Testis (tissue), 2 donors: Measurements from ENCODE around the gene GABARAP.

Experiments
- CTCF ChIP-seq, 3 experiments: fragments of 450-650 bp in 2 of 3; fragments of 200-600 bp in 1 of 3; sonication (generic) in 1 of 3; IDR thresholded peaks; one replicate each; pipeline ENCODE4 v1.5.1; 2016 to 2019; ENCODE audit warnings: antibody characterized with exemption in 3 of 3, mild to moderate bottlenecking in 2 of 3, moderate library complexity in 1 of 3
- POLR2A ChIP-seq: fragments of 450-650 bp; IDR thresholded peaks from one replicate; pipeline ENCODE4 v1.6.1; 2017; ENCODE audit warnings: antibody characterized with exemption, mild to moderate bottlenecking, moderate library complexity

DNA sequence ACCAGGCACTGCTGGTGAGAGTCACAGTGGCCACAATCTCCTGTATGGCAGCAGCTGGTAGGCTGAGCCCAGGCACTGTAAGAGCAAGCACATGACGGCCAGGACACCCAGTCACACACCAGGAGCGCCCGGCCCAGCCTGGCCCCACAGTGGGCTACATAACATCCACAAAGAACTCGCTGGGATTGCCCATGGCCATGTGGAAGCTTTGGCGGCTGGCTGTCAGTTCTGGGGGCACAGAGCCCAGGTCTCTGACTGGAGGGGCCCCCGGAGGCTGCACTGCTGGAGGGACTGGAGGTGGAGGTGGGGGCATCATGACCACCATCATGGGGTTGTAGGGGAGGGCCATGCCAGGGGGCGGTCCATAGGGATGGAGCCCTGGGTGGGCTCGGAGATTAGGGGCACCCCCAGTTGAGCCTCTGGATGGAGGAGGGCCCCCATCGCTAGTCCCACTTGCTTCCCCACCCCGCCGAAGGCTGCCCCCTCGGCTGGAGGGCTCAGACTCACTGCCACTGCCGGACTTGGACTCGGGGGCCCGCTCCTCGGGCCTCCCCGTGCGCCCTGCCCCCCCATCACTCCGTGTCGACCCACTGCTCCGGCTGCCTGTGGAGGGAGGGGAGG is 16.4 kb downstream of the GABARAP start:
- TF ChIP-seq POLR2A (no peak), CTCF (IDR thresholded peaks at IDR 0.05) (no peak)
